ENCODE results near the gene SPEM3. TPM values are rescaled to one million over a fixed set of nuclear protein-coding genes. Genes with fewer than 3 reads are reported as not detected.

SPEM3 gene
- total and polyA plus RNA-seq, 10 of the 15 experiments (the other 5 are each of a cell fraction or from before 2014, with no cell fraction given) = not detected

GRCh38 chr17:7435676-7436555 lies 7.3 kb downstream of the SPEM3 start (continued):
- TF ChIP-seq PRDM15 (CRISPR knock-in tag; IDR thresholded peaks at IDR 0.05) = no peak
- no peak for TF ChIP-seq SUPT20H (IDR thresholded peaks at IDR 0.05; ENCODE audit: borderline replicate concordance, control insufficient read depth, low read depth, low read length)
- TF ChIP-seq STAT1 (conservative IDR thresholded peaks at IDR 0.05) = no peak
- no peak for TF ChIP-seq SPI1 (IDR thresholded peaks at IDR 0.05; ENCODE audit: borderline replicate concordance, insufficient read depth, low read depth, low read length)
- TF ChIP-seq NR2C2 (IDR thresholded peaks at IDR 0.05; ENCODE audit: borderline replicate concordance, control insufficient read depth, insufficient read length, low read depth) = no peak
- TF ChIP-seq PML (IDR thresholded peaks at IDR 0.05; ENCODE audit: low read length) = 0 out of 2 replicates have a peak, but pooled peaks have one; percentile 22
- TF ChIP-seq KLF5 (IDR thresholded peaks at IDR 0.05; ENCODE audit: partially characterized antibody) = peak; percentile 14
- TF ChIP-seq ZBTB4 (CRISPR knock-in tag; IDR thresholded peaks at IDR 0.05) = no peak
- TF ChIP-seq BACH1 (IDR thresholded peaks at IDR 0.05; ENCODE audit: borderline replicate concordance) = 0 out of 2 replicates have a peak, but pooled peaks have one; percentile 3
- TF ChIP-seq CTCF (IDR thresholded peaks at IDR 0.05 in 2 of 3, conservative IDR thresholded peaks at IDR 0.05 in 1 of 3; ENCODE audit: control insufficient read depth in 2 of 3, extremely low read depth in 1 of 3, insufficient read depth in 1 of 3, low read depth in 3 of 3, low read length in 3 of 3) = peak; percentile 20 to 37 (median 34); a peak in 2 of 6 replicates
- TF ChIP-seq TCF7 (IDR thresholded peaks at IDR 0.05; ENCODE audit: borderline replicate concordance) = no peak
- no peak for TF ChIP-seq ATF2 (IDR thresholded peaks at IDR 0.05; ENCODE audit: low read length)
- peak; percentile 16; the same call in 1 of the 2 replicates for TF ChIP-seq YY1 (IDR thresholded peaks at IDR 0.05; ENCODE audit: low read depth, low read length)
- TF ChIP-seq, protein P1, sequence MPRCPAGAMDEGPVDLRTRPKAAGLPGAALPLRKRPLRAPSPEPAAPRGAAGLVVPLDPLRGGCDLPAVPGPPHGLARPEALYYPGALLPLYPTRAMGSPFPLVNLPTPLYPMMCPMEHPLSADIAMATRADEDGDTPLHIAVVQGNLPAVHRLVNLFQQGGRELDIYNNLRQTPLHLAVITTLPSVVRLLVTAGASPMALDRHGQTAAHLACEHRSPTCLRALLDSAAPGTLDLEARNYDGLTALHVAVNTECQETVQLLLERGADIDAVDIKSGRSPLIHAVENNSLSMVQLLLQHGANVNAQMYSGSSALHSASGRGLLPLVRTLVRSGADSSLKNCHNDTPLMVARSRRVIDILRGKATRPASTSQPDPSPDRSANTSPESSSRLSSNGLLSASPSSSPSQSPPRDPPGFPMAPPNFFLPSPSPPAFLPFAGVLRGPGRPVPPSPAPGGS (IDR thresholded peaks at IDR 0.05; ENCODE audit: borderline replicate concordance, insufficient read depth, low read depth, low read length, poor library complexity, severe bottlenecking) = no peak

Measured in GM12878 (cell line).